Smooth muscle cell (in vitro differentiated cells): ENCODE measurements around the gene ZBTB39. TPM values are rescaled to one million over a fixed set of nuclear protein-coding genes. Genes with fewer than 3 reads are reported as not detected.

Experiments used
- DNase-seq: peaks from one replicate; lab custom pipeline; 2025; ENCODE audit not compliant: unreplicated experiment; lab: John Stamatoyannopoulos, UW
- H2AFZ ChIP-seq: fragments of 200-600 bp; sonication (generic); 2 replicates; pipeline ENCODE4 v1.6.0; 2016; ENCODE audit warnings: antibody characterized with exemption, low read depth, mild to moderate bottlenecking
- H3F3A ChIP-seq: fragments of 200-600 bp; sonication (generic); 2 replicates; pipeline ENCODE4 v1.6.0; 2017; ENCODE audit warnings: antibody characterized with exemption, low read depth
- H3K27ac ChIP-seq: fragments of 200-600 bp; sonication (generic); 2 replicates; pipeline ENCODE4 v1.5.1; 2016; ENCODE audit warnings: low read depth, mild to moderate bottlenecking
- H3K27me3 ChIP-seq: fragments of 200-600 bp; sonication (generic); 2 replicates; pipeline ENCODE4 v1.6.1; 2016; ENCODE audit warnings: low read depth, mild to moderate bottlenecking
- H3K36me3 ChIP-seq: fragments of 200-600 bp; sonication (generic); 2 replicates; pipeline ENCODE4 v1.5.1; 2016; ENCODE audit warnings: low read depth
- H3K4me1 ChIP-seq: fragments of 200-600 bp; sonication (generic); 2 replicates; pipeline ENCODE4 v1.5.1; 2016; ENCODE audit warnings: low read depth
- H3K4me2 ChIP-seq: fragments of 200-600 bp; sonication (generic); 2 replicates; pipeline ENCODE4 v1.6.0; 2016; ENCODE audit warnings: mild to moderate bottlenecking
- H3K4me3 ChIP-seq: fragments of 200-600 bp; sonication (generic); 2 replicates; pipeline ENCODE4 v1.5.1; 2016; ENCODE audit warnings: mild to moderate bottlenecking
- H3K79me2 ChIP-seq: fragments of 200-600 bp; sonication (generic); 2 replicates; pipeline ENCODE4 v1.6.0; 2016; ENCODE audit warnings: low read depth, mild to moderate bottlenecking
- H3K9ac ChIP-seq: fragments of 200-600 bp; sonication (generic); 2 replicates; pipeline ENCODE4 v1.6.0; 2016; ENCODE audit warnings: low read depth
- H3K9me3 ChIP-seq: fragments of 200-600 bp; sonication (generic); replicated peaks from 2 replicates; pipeline ENCODE4 v1.5.1; 2016; ENCODE audit warnings: low read depth
- H4K20me1 ChIP-seq: fragments of 200-600 bp; sonication (generic); 2 replicates; pipeline ENCODE4 v1.6.0; 2016; ENCODE audit warnings: low read depth
- CTCF ChIP-seq: fragments of 200-600 bp; sonication (generic); IDR thresholded peaks from 2 replicates; pipeline ENCODE4 v1.5.1; 2017; ENCODE audit warnings: borderline replicate concordance, mild to moderate bottlenecking, antibody characterized with exemption; ENCODE audit not compliant: insufficient read depth, poor library complexity, severe bottlenecking
- WGBS: methylation state at CpG from one replicate; pipeline ENCODE4 v1.1.7; 2016; ENCODE audit warnings: low lambda C conversion rate; 5-methylcytosine and 5-hydroxymethylcytosine counted together
- polyA plus RNA-seq: library from polyadenylated mRNA; unstranded; fragments of >200 nt; fragmentation: Nextera tagmentation; extraction: Ambion mirVana; gene quantifications from 2 replicates; pipeline ENCODE4 v1.2.1, GENCODE V29; 2016
- total RNA-seq: library from RNA; depleted of rRNA; stranded (reverse); fragments of >200 nt; gene quantifications from 2 replicates; pipeline ENCODE4 v1.2.3, GENCODE V29; 2014

Gene ZBTB39
- total and polyA plus RNA-seq, 2 experiments from 2014 or later = 3.6 to 8.5 TPM

GRCh38 chr12:57011438-57012424 is 5.4 kb upstream of the ZBTB39 start:
- H2AFZ ChIP-seq = no peak overlapping the region
- no peak overlapping the region for H3K9ac ChIP-seq
- no peak for DNase-seq
- no peaks in the 10 kb centered on the region for H3K27me3 ChIP-seq
- no peaks in the 10 kb centered on the region for H3K9me3 ChIP-seq
- peak overlapping the region; percentile 41 for H3K4me2 ChIP-seq
- no peak for TF ChIP-seq CTCF
- peaks cover 2% of the 10 kb centered on the region for H3K4me1 ChIP-seq
- no peak overlapping the region for H3K4me3 ChIP-seq
- H3F3A ChIP-seq = peaks cover 11% of the 10 kb centered on the region
- H3K36me3 ChIP-seq = no peaks in the 10 kb centered on the region
- no peaks in the 10 kb centered on the region for H4K20me1 ChIP-seq
- 71% methylated on average over 12 of the region's 12 CpGs for WGBS
- no peaks in the 10 kb centered on the region for H3K79me2 ChIP-seq
- H3K27ac ChIP-seq = no peak overlapping the region

- Histone ChIP-seq H3K4me2 (no peak overlapping the region), H3K79me2 (peaks cover 4% of the 10 kb centered on the region), H3K27ac (no peak overlapping the region), H3K36me3 (no peaks in the 10 kb centered on the region), H3K27me3 (no peaks in the 10 kb centered on the region), H3K9ac (no peak overlapping the region), H3F3A (peaks cover 11% of the 10 kb centered on the region), H4K20me1 (no peaks in the 10 kb centered on the region), H3K4me3 (no peak overlapping the region), H3K9me3 (no peaks in the 10 kb centered on the region), H2AFZ (no peak overlapping the region), H3K4me1 (no peaks in the 10 kb centered on the region)
- TF ChIP-seq CTCF = no peak
- DNase-seq = no peak
- 47% methylated on average over 4 of the region's 4 CpGs for WGBS
Measured at GRCh38 chr12:57010627-57011247, 4.4 kb upstream of the ZBTB39 start.

- Histone ChIP-seq H3K36me3 (no peaks in the 10 kb centered on the region), H3K9ac (no peak overlapping the region), H3K9me3 (no peaks in the 10 kb centered on the region), H3K79me2 (peaks cover 11% of the 10 kb centered on the region), H3F3A (peaks cover 11% of the 10 kb centered on the region), H3K27ac (no peak overlapping the region), H3K4me3 (no peak overlapping the region), H2AFZ (no peak overlapping the region), H3K4me2 (no peak overlapping the region), H3K27me3 (no peaks in the 10 kb centered on the region), H4K20me1 (no peaks in the 10 kb centered on the region), H3K4me1 (peaks cover 5% of the 10 kb centered on the region)
- TF ChIP-seq CTCF = no peak
- 99% methylated on average over 5 of the region's 5 CpGs for WGBS
- no peak for DNase-seq
Measured at GRCh38 chr12:57009949-57010626, 3.7 kb upstream of the ZBTB39 start.
